H1 (cell line): ENCODE results near the gene C15orf62. TPM values are rescaled to one million over a fixed set of nuclear protein-coding genes. Genes with fewer than 3 reads are reported as not detected.

Experiments
- CTCF ChIA-PET: fragments of 300-600 bp; sonication (Branson Sonifier 250); formaldehyde crosslinking; loops from one replicate; lab custom pipeline; 2021; ENCODE audit not compliant: partially characterized antibody; lab: Charles Lee
- POLR2A ChIA-PET: fragments of 300-600 bp; sonication (Branson Sonifier 250); formaldehyde crosslinking; loops from one replicate; lab custom pipeline; 2021; ENCODE audit warnings: inconsistent platforms; ENCODE audit not compliant: partially characterized antibody; lab: Charles Lee
- DNase-seq, 2 experiments: peaks; one replicate each; pipeline versions ENCODE4 v3.0.0 to v3.0.0-alpha.2; 2010 to 2022; ENCODE audit warnings: low spot score in 2 of 2, low read depth in 1 of 2, mixed read lengths in 1 of 2
- FAIRE-seq: peaks from 2 replicates; lab custom pipeline; 2011; peaks lifted over from hg19 to GRCh38; lab: Jason Lieb, UNC
- H2AFZ ChIP-seq: 2 replicates; pipeline ENCODE4 v1.8.1; 2012; ENCODE audit warnings: low read length, inconsistent platforms
- H2AK5ac ChIP-seq: 2 replicates; pipeline ENCODE4 v1.6.1; 2013; ENCODE audit warnings: low read depth, low read length
- H2BK120ac ChIP-seq: replicated peaks from 2 replicates; pipeline ENCODE3; 2013; ENCODE audit warnings: low read depth, low read length, inconsistent platforms
- H2BK12ac ChIP-seq: 2 replicates; pipeline ENCODE4 v1.6.1; 2013; ENCODE audit warnings: low read depth, low read length
- H2BK15ac ChIP-seq: 2 replicates; pipeline ENCODE4 v1.6.1; 2013; ENCODE audit warnings: low read length
- H2BK20ac ChIP-seq: 2 replicates; pipeline ENCODE4 v1.6.1; 2013; ENCODE audit warnings: low read length
- H2BK5ac ChIP-seq: 2 replicates; pipeline ENCODE4 v1.6.1; 2013; ENCODE audit warnings: low read depth, low read length
- H3K14ac ChIP-seq: 2 replicates; pipeline ENCODE4 v1.6.1; 2013; ENCODE audit warnings: inconsistent platforms; ENCODE audit not compliant: insufficient read length
- H3K18ac ChIP-seq: 2 replicates; pipeline ENCODE4 v1.6.1; 2013; ENCODE audit warnings: low read length; ENCODE audit errors: extremely low read depth
- H3K23ac ChIP-seq: 2 replicates; pipeline ENCODE4 v1.6.1; 2013; ENCODE audit warnings: inconsistent platforms; ENCODE audit not compliant: insufficient read length
- H3K23me2 ChIP-seq: 2 replicates; pipeline ENCODE4 v1.6.1; 2013; ENCODE audit warnings: low read depth, low read length
- H3K27ac ChIP-seq: 2 replicates; pipeline ENCODE4 v1.6.1; 2011; ENCODE audit warnings: low read depth, low read length, inconsistent platforms
- H3K27me3 ChIP-seq, 4 experiments: replicated peaks in 1 of 4; 1 replicate in 1 of 4; 2 replicates in 3 of 4; pipeline versions ENCODE4 v1.6.1 to v1.8.1; 2011 to 2013; ENCODE audit warnings: low read length in 3 of 4, mild to moderate bottlenecking in 3 of 4, inconsistent platforms in 2 of 4, mixed read lengths in 2 of 4, moderate library complexity in 1 of 4; ENCODE audit not compliant: control insufficient read depth in 3 of 4, insufficient read depth in 3 of 4; ENCODE audit errors: extremely low read depth in 1 of 4
- H3K36me3 ChIP-seq, 4 experiments: 2 replicates each; pipeline versions ENCODE4 v1.6.1 to v1.8.1; 2011 to 2013; ENCODE audit warnings: mild to moderate bottlenecking in 4 of 4, low read length in 3 of 4, moderate library complexity in 2 of 4, control low read depth in 1 of 4, inconsistent platforms in 1 of 4; ENCODE audit not compliant: insufficient read depth in 4 of 4, control insufficient read depth in 2 of 4
- H3K4ac ChIP-seq: replicated peaks from 2 replicates; pipeline ENCODE3; 2013; ENCODE audit warnings: low read length, low read depth, mixed read lengths, inconsistent platforms; ENCODE audit not compliant: insufficient read length
- H3K4me1 ChIP-seq, 4 experiments: replicated peaks in 1 of 4; 1 replicate in 1 of 4; 2 replicates in 3 of 4; pipeline versions ENCODE4 v1.6.1 to v1.8.1; 2011 to 2013; ENCODE audit warnings: low read length in 3 of 4, inconsistent platforms in 2 of 4, mixed read lengths in 1 of 4; ENCODE audit not compliant: insufficient read depth in 4 of 4, control insufficient read depth in 3 of 4
- H3K4me2 ChIP-seq, 2 experiments: 2 replicates each; pipeline versions ENCODE4 v1.6.1 to v1.8.1; 2011 to 2013; ENCODE audit warnings: low read depth in 2 of 2, low read length in 2 of 2, control low read depth in 1 of 2, inconsistent platforms in 1 of 2, mild to moderate bottlenecking in 1 of 2; ENCODE audit not compliant: insufficient read depth in 1 of 2
- H3K4me3 ChIP-seq, 4 experiments: fragments of 200-600, 300-600 bp in 1 of 4; sonication (generic), shearing (Covaris generic), sonication (Bioruptor Twin) in 1 of 4; 2 replicates each; pipeline versions ENCODE4 v1.5.1 to v1.8.1; 2011 to 2016; ENCODE audit warnings: low read length in 4 of 4, low read depth in 3 of 4, control low read depth in 2 of 4, inconsistent platforms in 2 of 4, mild to moderate bottlenecking in 2 of 4, mixed read lengths in 1 of 4, moderate library complexity in 1 of 4; ENCODE audit not compliant: insufficient read depth in 2 of 4; ENCODE audit errors: extremely low read depth in 1 of 4
- H3K56ac ChIP-seq: replicated peaks from 2 replicates; pipeline ENCODE3; 2013; ENCODE audit warnings: low read depth, mild to moderate bottlenecking, mixed read lengths, low read length, inconsistent platforms; ENCODE audit not compliant: insufficient read length
- H3K79me1 ChIP-seq: 2 replicates; pipeline ENCODE4 v1.6.1; 2013; ENCODE audit warnings: low read depth, low read length, control low read depth
- H3K79me2 ChIP-seq, 2 experiments: 2 replicates each; pipeline versions ENCODE4 v1.6.1 to v1.8.1; 2012 to 2013; ENCODE audit warnings: low read length in 2 of 2, mild to moderate bottlenecking in 2 of 2, inconsistent platforms in 1 of 2; ENCODE audit not compliant: insufficient read depth in 2 of 2, control insufficient read depth in 1 of 2
- H3K9ac ChIP-seq, 4 experiments: replicated peaks in 1 of 4; 1 replicate in 1 of 4; 2 replicates in 3 of 4; pipeline versions ENCODE4 v1.6.1 to v1.8.1; 2011 to 2013; ENCODE audit warnings: low read depth in 3 of 4, low read length in 3 of 4, control low read depth in 2 of 4, mild to moderate bottlenecking in 2 of 4, moderate library complexity in 2 of 4, inconsistent platforms in 1 of 4; ENCODE audit errors: extremely low read depth in 1 of 4
- H3K9me3 ChIP-seq, 2 experiments: 2 replicates each; pipeline versions ENCODE4 v1.6.1 to v1.8.1; 2012 to 2013; ENCODE audit warnings: mild to moderate bottlenecking in 2 of 2, moderate library complexity in 2 of 2, control low read depth in 1 of 2, inconsistent platforms in 1 of 2, low read depth in 1 of 2, low read length in 1 of 2, mixed read lengths in 1 of 2; ENCODE audit not compliant: insufficient read depth in 2 of 2
- H4K20me1 ChIP-seq, 2 experiments: replicated peaks in 1 of 2; 2 replicates each; pipeline versions ENCODE3 to v1.8.1; 2011 to 2013; ENCODE audit warnings: inconsistent platforms in 2 of 2, low read length in 2 of 2, mild to moderate bottlenecking in 1 of 2; ENCODE audit not compliant: insufficient read depth in 2 of 2, control insufficient read depth in 1 of 2
- H4K5ac ChIP-seq: 2 replicates; pipeline ENCODE4 v1.6.1; 2013; ENCODE audit warnings: low read length, low read depth, mixed read lengths, inconsistent platforms; ENCODE audit not compliant: insufficient read length
- H4K8ac ChIP-seq: 2 replicates; pipeline ENCODE4 v1.8.0; 2013; ENCODE audit warnings: mild to moderate bottlenecking, moderate library complexity, low read length, inconsistent platforms; ENCODE audit not compliant: insufficient read depth; ENCODE audit errors: extremely low read depth
- H4K91ac ChIP-seq: replicated peaks from 2 replicates; pipeline ENCODE3; 2013; ENCODE audit warnings: low read length, mixed read lengths, inconsistent platforms; ENCODE audit not compliant: insufficient read length
- NRF1 ChIP-seq: IDR thresholded peaks from 2 replicates; pipeline ENCODE4 v1.6.1; 2011; ENCODE audit warnings: mild to moderate bottlenecking, low read depth, low read length, improper control_type of control experiment
- PHF8 ChIP-seq: fragments of 200-600 bp; sonication (generic); conservative IDR thresholded peaks from 2 replicates; pipeline ENCODE4 v1.7.1; 2012; ENCODE audit warnings: low read depth, mild to moderate bottlenecking, inconsistent platforms, low read length, moderate library complexity
- POLR2A ChIP-seq, 2 experiments: IDR thresholded peaks; 1 replicate in 1 of 2; 2 replicates in 1 of 2; pipeline ENCODE4 v1.6.1; 2011; ENCODE audit warnings: low read depth in 2 of 2, low read length in 2 of 2, mild to moderate bottlenecking in 2 of 2; ENCODE audit errors: control extremely low read depth in 1 of 2
- SRF ChIP-seq: IDR thresholded peaks from 2 replicates; pipeline ENCODE4 v1.6.1; 2011; ENCODE audit warnings: mild to moderate bottlenecking, low read depth, low read length, moderate library complexity
- WGBS, 2 experiments: shearing (Covaris generic) in 1 of 2; methylation state at CpG; one replicate each; pipeline versions ENCODE4 v1.1.6 to v1.1.7; 2013 to 2015; ENCODE audit warnings: low lambda C conversion rate in 2 of 2, mixed read lengths in 2 of 2, inconsistent platforms in 1 of 2, low coverage in 1 of 2, missing lambda C conversion rate in 1 of 2; ENCODE audit not compliant: insufficient replicate concordance in 2 of 2, insufficient coverage in 1 of 2, insufficient read length in 1 of 2; ENCODE audit errors: extremely low coverage in 1 of 2, missing lambda C conversion rate in 1 of 2; 5-methylcytosine and 5-hydroxymethylcytosine counted together
- polyA plus RNA-seq, 7 experiments: library from polyadenylated mRNA; depleted of rRNA in 3 of 7; stranded (reverse) in 5 of 7; unstranded in 2 of 7; fragments of >200 nt in 5 of 7; fragments of 200-250 nt in 2 of 7; gene quantifications; 1 replicate in 5 of 7; 2 replicates in 1 of 7; 4 replicates in 1 of 7; pipeline versions ENCODE4 v1.2.1 to v1.2.3, GENCODE V29; 2011 to 2013; ENCODE audit warnings: missing spikeins in 2 of 7, mixed read lengths in 2 of 7
- total RNA-seq: library from RNA; stranded (reverse); fragmentation: NEBNext Ultra II Directional; extraction: Animal tissue kit (Norgen Biotek cat#: 25700); gene quantifications from 2 replicates; pipeline ENCODE4 v1.2.1, GENCODE V29; 2021

The C15orf62 gene
- total and polyA plus RNA-seq, 2 of the 8 experiments (the other 6 are each of a cell fraction or from before 2014, with no cell fraction given), result 0.06 to 0.56 TPM

DNA sequence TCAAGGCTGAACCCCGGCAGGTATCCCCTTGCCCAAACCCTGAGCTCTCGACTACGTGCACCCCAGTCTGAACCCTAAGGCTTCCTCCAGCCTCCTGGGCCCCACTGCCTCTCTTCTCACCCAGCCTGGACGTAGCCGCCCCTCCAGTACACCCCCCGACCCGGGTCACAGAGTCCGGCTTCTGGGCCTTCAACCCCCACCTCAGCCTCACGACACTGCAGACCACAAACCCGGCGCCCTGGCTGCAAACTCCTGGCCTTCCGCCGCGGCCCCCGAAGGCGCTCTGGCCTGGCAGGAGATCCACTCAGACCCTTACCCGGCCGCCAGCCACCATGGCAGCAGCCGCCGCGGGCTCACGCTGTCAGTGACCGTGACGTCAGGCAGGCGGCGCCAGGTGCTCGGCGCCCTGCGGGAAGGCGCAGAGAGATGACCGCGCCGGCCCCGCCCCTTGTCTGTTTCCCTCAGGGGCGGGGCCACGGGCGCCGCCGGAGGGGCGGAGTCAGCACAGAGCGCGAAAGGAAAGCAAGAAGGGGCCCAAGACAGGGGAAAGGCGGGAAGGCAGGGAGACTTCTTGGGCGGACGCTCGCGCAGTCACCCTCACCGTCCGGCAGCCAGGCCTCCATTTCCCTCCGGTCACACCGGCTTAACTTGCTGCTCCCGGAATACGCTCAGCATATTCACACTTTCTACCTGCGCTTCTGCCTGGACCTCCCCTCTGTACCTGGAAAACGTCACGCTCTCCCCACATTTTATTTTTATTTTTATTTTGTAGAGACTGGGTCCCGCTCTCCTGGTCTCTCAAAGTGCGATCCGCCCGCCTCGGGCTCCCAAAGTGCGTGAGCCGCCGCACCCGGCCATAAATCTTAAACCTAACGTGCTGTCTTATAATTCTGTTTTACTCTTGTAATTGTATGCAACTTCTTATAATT, 14.6 kb upstream of the C15orf62 start, which contains the start of gene RMDN3:
TSS of gene RMDN3 (minus strand) at position 372 of the 929 bp plus-strand sequence. CDS start 471 bp downstream, outside the sequence.
- Histone ChIP-seq H2BK5ac (peak within 1 kb of the TSS; percentile 98), H2BK20ac (no peak within 1 kb of the TSS), H3K18ac (peak within 1 kb of the TSS; percentile 99), H3K27ac (peak within 1 kb of the TSS; percentile 96), H3K4me1 (0 out of 7 replicates have a peak, but pooled peaks cover 0 to 2% (median under 1%) of the 10 kb centered on the region in 4 experiments), H3K79me1 (peaks cover 2% of the 10 kb centered on the region; the same call in 1 of the 2 replicates), H2BK12ac (peak within 1 kb of the TSS; percentile 99; the same call in 1 of the 2 replicates), H4K5ac (peak within 1 kb of the TSS; percentile 100), H3K4me2 (peak within 1 kb of the TSS; percentile 54 to 98), H3K36me3 (peaks cover 0 to 9% (median 0%) of the 10 kb centered on the region in 4 experiments; a peak in 2 of 8 replicates), H4K20me1 (no peaks in the 10 kb centered on the region), H3K14ac (no peak within 1 kb of the TSS), H3K4me3 (peak within 1 kb of the TSS; percentile 65 to 98 (median 85)), H2AFZ (0 out of 2 replicates have a peak within 1 kb of the TSS, but pooled peaks have one; percentile 33), H3K27me3 (no peaks in the 10 kb centered on the region), H3K79me2 (peaks cover 0 to 22% of the 10 kb centered on the region in 2 experiments; a peak in 2 of 4 replicates), H3K23me2 (peaks cover 5% of the 10 kb centered on the region; the same call in 1 of the 2 replicates), H2AK5ac (peak within 1 kb of the TSS; percentile 48; the same call in 1 of the 2 replicates), H4K91ac (peak within 1 kb of the TSS; percentile 98), H3K4ac (peak within 1 kb of the TSS; percentile 96), H2BK120ac (no peak within 1 kb of the TSS), H2BK15ac (no peak within 1 kb of the TSS; the same call in 1 of the 2 replicates), H3K9me3 (no peaks in the 10 kb centered on the region), H3K56ac (peak within 1 kb of the TSS; percentile 97), H4K8ac (peak within 1 kb of the TSS; percentile 99), H3K23ac (no peak within 1 kb of the TSS), H3K9ac (peak within 1 kb of the TSS; percentile 89 to 97 (median 93))
- WGBS, 2 experiments, result 3% methylated on average over 63 of the region's 66 CpGs; no CpG with 5 or more reads in 1 of the 2 experiments
- ChIA-PET POLR2A (interaction anchor here (1.0 to 1.5 kb wide), 5 partner anchors 12 to 31 kb away, joined by 3 to 6 read pairs (median 3); no protein-coding TSS in a partner anchor), CTCF (interaction anchor here (1.6 kb wide), 1 partner anchor 12 kb away, joined by 5 read pairs; no protein-coding TSS in a partner anchor)
- FAIRE-seq (no peak), DNase-seq (peak; percentile 84 to 97)
- 0 out of 2 replicates have a peak, but pooled peaks have one; percentile 13 for TF ChIP-seq NRF1
- TF ChIP-seq PHF8, result peak; percentile 82
- TF ChIP-seq POLR2A (IDR thresholded peaks at IDR 0.05; ENCODE audit: control extremely low read depth in 1 of 2, low read depth in 2 of 2, low read length in 2 of 2), result peak; percentile 95 to 99
- TF ChIP-seq SRF, result peak; percentile 88
